Heart left ventricle (tissue), 16 donors: Measurements from ENCODE around the gene RPS6KB2. TPM values are rescaled to one million over a fixed set of nuclear protein-coding genes. Genes with fewer than 3 reads are reported as not detected.

Source experiments
- ATAC-seq, 4 donors: fragments of 200-7000 bp; cut with Tn5 transposase; one replicate each; pipeline ENCODE4 v1.9.1; 2020 to 2022; ENCODE audit warnings: moderate library complexity in 4 of 4, mild to moderate bottlenecking in 3 of 4, moderate number of reproducible peaks in 1 of 4
- DNase-seq, 5 donors: peaks; one replicate each; pipeline ENCODE4 v3.0.0-alpha.2; 2020
- H3K27ac ChIP-seq, 12 donors: fragments of 200-600 bp; sonication (generic) in 4 of 12; one replicate each; pipeline versions ENCODE4 v1.5.0 to v1.8.0; 2016 to 2022; ENCODE audit warnings: mild to moderate bottlenecking in 2 of 12
- H3K27me3 ChIP-seq, 9 donors: fragments of 200-600 bp; sonication (generic) in 2 of 9; one replicate each; pipeline versions ENCODE4 v1.5.1 to v1.8.0; 2016 to 2022; ENCODE audit warnings: mild to moderate bottlenecking in 3 of 9
- H3K36me3 ChIP-seq, 9 donors: fragments of 200-600 bp; sonication (generic) in 2 of 9; one replicate each; pipeline versions ENCODE4 v1.5.0 to v1.8.0; 2018 to 2022; ENCODE audit warnings: mild to moderate bottlenecking in 2 of 9
- H3K4me1 ChIP-seq, 12 donors: fragments of 200-600 bp; sonication (generic) in 4 of 12; one replicate each; pipeline versions ENCODE4 v1.5.0 to v1.8.0; 2016 to 2022; ENCODE audit warnings: mild to moderate bottlenecking in 3 of 12
- H3K4me3 ChIP-seq, 12 donors: fragments of 200-600 bp; sonication (generic) in 4 of 12; one replicate each; pipeline versions ENCODE4 v1.5.0 to v1.8.0; 2017 to 2022; ENCODE audit warnings: mild to moderate bottlenecking in 9 of 12, moderate library complexity in 4 of 12
- H3K9me3 ChIP-seq, 12 donors: fragments of 200-600 bp; sonication (generic) in 4 of 12; one replicate each; pipeline versions ENCODE4 v1.5.0 to v1.8.0; 2016 to 2022; ENCODE audit warnings: mild to moderate bottlenecking in 1 of 12
- CTCF ChIP-seq, 12 donors: fragments of 200-600 bp; sonication (generic) in 4 of 12; IDR thresholded peaks; one replicate each; pipeline versions ENCODE4 v1.5.0 to v1.8.0; 2018 to 2022; ENCODE audit warnings: antibody characterized with exemption in 12 of 12, mild to moderate bottlenecking in 5 of 12
- POLR2A ChIP-seq, 2 donors: fragments of 450-650 bp; IDR thresholded peaks; one replicate each; pipeline ENCODE4 v1.6.1; 2017; ENCODE audit warnings: antibody characterized with exemption in 2 of 2, mild to moderate bottlenecking in 2 of 2, moderate library complexity in 2 of 2
- WGBS, 4 donors: extraction: QIAGEN DNeasy Blood & Tissue Kit in 2 of 4; methylation state at CpG; one replicate each; pipeline versions ENCODE4 v1.1.5 to v1.1.7; 2013 to 2018; 5-methylcytosine and 5-hydroxymethylcytosine counted together
- intact Hi-C, 10 donors: fragments of 100-400 bp; cut with DNase I; formaldehyde crosslinking; loops; one replicate each; pipeline versions ENCODE4 v1.11.1 to v1.14.2; 2022
- long read RNA-seq, 3 donors: library from polyadenylated mRNA; unstranded; transcript quantifications; one replicate each; pipeline ENCODE4 v2.0.0, GENCODE V29; 2020 to 2021
- polyA plus RNA-seq, 2 donors: library from polyadenylated mRNA; stranded (reverse); fragments of 200-250 nt; gene quantifications; one replicate each; pipeline ENCODE4 v1.2.3, GENCODE V29; 2013
- total RNA-seq, 9 donors: library from RNA; depleted of rRNA in 2 of 9; stranded (reverse); fragments of >200 nt in 2 of 9; fragmentation: NEBNext Ultra II Directional in 3 of 9; extraction: Animal tissue kit (Norgen Biotek cat#: 25700) in 3 of 9; gene quantifications; one replicate each; pipeline versions ENCODE4 v1.1.0 to v1.2.4, GENCODE V29; 2016 to 2023
- donor health status: ischemic (EF 13 %, LVEDD 7.1; RV severe dilation, severe dysfunction).
- donor health status: healthy with polysubstance abuse.
- donor health status: DM: no; HTN: yes; CAD: no.
- donor health status: DM: no; HTN: no; CAD: no.
- donor health status: ischemic (EF 25% LVEDD 6.9; RV normal size, moderate dysfunction).
- donor health status: ischemic (EF 25% LVEDD 5.7; RV mildly dilated, moderate dysfunction).
- donor health status: healthy.
- donor health status: DM: yes; HTN: yes; CAD: no.
- donor health status: ischemic (EF 35%, LVEDD 5.7; RV mildly dilated, moderate dysfunction).
- donor health status: nonischemic (EF 11% LVEDD 7.7; RV severe dilation, severe dysfunction).
- donor health status: DM: yes; HTN: yes; CAD: no.
- donor health status: PGD.
- donor health status: ischemic (EF 29% LVEDD 5.4; RV normal size, mild dysfunction).
- donor health status: nonischemic (EF 23%, LVEDD 6.1; RV moderate dilation, normal function).

The RPS6KB2 gene
- 10 to 100 TPM; 19.3 to 32.8 (median 25.2) TPM for total RNA-seq
- polyA plus RNA-seq = 10 to 100 TPM; 33.3 to 36.0 TPM
- long read RNA-seq, donor 1, transcript RPS6KB2-201 (15 exons, 1,733 nt) = major isoform, 19 of 31 reads
- long read RNA-seq, donor 1, partial matches to known transcripts = 7 of 31 reads
- long read RNA-seq, donor 1, other reads (novel, unspliced or antisense) = 5 of 31 reads
- long read RNA-seq, donor 2, transcript RPS6KB2-201 (15 exons, 1,733 nt) = major isoform, 70 of 106 reads
- long read RNA-seq, donor 2, partial matches to known transcripts = 8 of 106 reads
- long read RNA-seq, donor 2, other reads (novel, unspliced or antisense) = 23 of 106 reads
- long read RNA-seq, donor 3, transcript RPS6KB2-201 (15 exons, 1,733 nt) = major isoform, 21 of 31 reads
- long read RNA-seq, donor 3, partial matches to known transcripts = 7 of 31 reads
- long read RNA-seq, donor 3, other reads (novel, unspliced or antisense) = 3 of 31 reads

- H3K27ac ChIP-seq = peak within 1 kb of the TSS; percentile 76 to 96 (median 88)
- H3K36me3 ChIP-seq = peaks cover 0 to 40% (median 32%) of the 10 kb centered on the region in 9 donors
- peak within 1 kb of the TSS; percentile 58 to 94 (median 80) for H3K4me3 ChIP-seq
- H3K4me1 ChIP-seq = peaks cover 7 to 23% (median 14%) of the 10 kb centered on the region in 12 donors
- intact Hi-C loops = loop anchor here in 5 of 10 donors (1.0 to 5.0 kb wide), 5 partner anchors 14 to 79 kb away; partner anchors contain the start of genes CDK2AP2 (in 2 of the 5), PITPNM1 (in 2 of the 5), CORO1B (in 1 of the 5) and TMEM134 (in 1 of the 5)
- TF ChIP-seq CTCF (IDR thresholded peaks at IDR 0.05) = peak in 1 of 12 donors; percentile 15
- TF ChIP-seq POLR2A (IDR thresholded peaks at IDR 0.05) = peak; percentile 54 to 93
- no peaks in the 10 kb centered on the region for H3K27me3 ChIP-seq
- ATAC-seq (peak; percentile 90 to 96 (median 94)), DNase-seq (peak; percentile 98 to 99 (median 99))
- WGBS, 4 donors = 0 to 1% (median 1%) methylated on average over 64 to 68 of the region's 68 CpGs
- H3K9me3 ChIP-seq = no peaks in the 10 kb centered on the region
Measured at GRCh38 chr11:67428052-67429001, at the start of gene RPS6KB2. RPS6KB2 (plus strand) TSS chr11:67428494; CDS start chr11:67428546, 52 bp downstream.

GRCh38 chr11:67378544-67378943 is 49.8 kb upstream of the RPS6KB2 start:
- Histone ChIP-seq H3K4me1 (peaks cover 0 to 38% (median 12%) of the 10 kb centered on the region in 12 donors), H3K9me3 (no peaks in the 10 kb centered on the region), H3K4me3 (no peak overlapping the region), H3K27ac (no peak overlapping the region), H3K27me3 (peaks cover 0 to 6% (median 0%) of the 10 kb centered on the region in 9 donors), H3K36me3 (no peaks in the 10 kb centered on the region)
- no peak for ATAC-seq
- 92 to 100% (median 94%) methylated on average over 2 to 4 of the region's 4 CpGs for WGBS, 4 donors
- no peak for DNase-seq
- no peak for TF ChIP-seq POLR2A (IDR thresholded peaks at IDR 0.05)
- no peak for TF ChIP-seq CTCF (IDR thresholded peaks at IDR 0.05)
- intact Hi-C loops = no loop called here

GRCh38 chr11:67379061-67380058 is 48.9 kb upstream of the RPS6KB2 start:
- Histone ChIP-seq H3K9me3 (no peaks in the 10 kb centered on the region), H3K27me3 (peaks cover 0 to 6% (median 0%) of the 10 kb centered on the region in 9 donors), H3K4me1 (peaks cover 0 to 31% (median 5%) of the 10 kb centered on the region in 12 donors), H3K4me3 (no peak overlapping the region), H3K36me3 (no peaks in the 10 kb centered on the region), H3K27ac (no peak overlapping the region)
- ATAC-seq = no peak
- WGBS, 4 donors = 80 to 83% (median 82%) methylated on average over 18 to 23 of the region's 23 CpGs
- no peak for TF ChIP-seq CTCF (IDR thresholded peaks at IDR 0.05)
- no peak for TF ChIP-seq POLR2A (IDR thresholded peaks at IDR 0.05)
- intact Hi-C loops = loop anchor here in 7 of 10 donors (5.0 kb wide), 4 partner anchors 32 to 297 kb away; partner anchors contain the start of gene GRK2 (in 1 of the 7)
- no peak for DNase-seq
